GM12878 (cell line): ENCODE results near the gene RAP1GAP2. TPM values are rescaled to one million over a fixed set of nuclear protein-coding genes. Genes with fewer than 3 reads are reported as not detected.

Source experiments
- ATAC-seq: fragments of 200-7000 bp; cut with Tn5 transposase; 3 replicates; pipeline ENCODE4 v1.9.1; 2020; ENCODE audit warnings: mild to moderate bottlenecking, moderate library complexity
- BruUV-seq: library from RNA; stranded (reverse); fragments of 400-500 nt; replicated peaks from 2 replicates; lab custom pipeline; 2021; lab: Mats Ljungman, UMichigan
- CTCF ChIA-PET: fragments of 300-600 bp; sonication (Branson Sonifier 250); formaldehyde crosslinking; extraction: SDS; loops from one replicate; lab custom pipeline; 2021; ENCODE audit warnings: inconsistent platforms; lab: Yijun Ruan, JAX
- POLR2A ChIA-PET: fragments of 350-600 bp; formaldehyde crosslinking; extraction: SDS; loops from one replicate; lab custom pipeline; 2021; ENCODE audit warnings: inconsistent platforms; lab: Charles Lee
- RAD21 ChIA-PET: fragments of 300-600 bp; sonication (Branson Sonifier 250); formaldehyde crosslinking; loops from one replicate; lab custom pipeline; 2023; ENCODE audit warnings: antibody characterized with exemption; ENCODE audit not compliant: unreplicated experiment; lab: Charles Lee
- SMC1A ChIA-PET: fragments of 300-600 bp; sonication (Branson Sonifier 250); formaldehyde crosslinking; loops from one replicate; lab custom pipeline; 2023; ENCODE audit not compliant: unreplicated experiment, uncharacterized antibody; lab: Charles Lee
- DNase-seq: peaks from one replicate; pipeline ENCODE4 v3.0.0-alpha.2; 2011; ENCODE audit warnings: low read depth, low spot score
- FAIRE-seq: peaks from 3 replicates; lab custom pipeline; 2011; peaks lifted over from hg19 to GRCh38; lab: Jason Lieb, UNC
- H2AFZ ChIP-seq: 2 replicates; pipeline ENCODE4 v1.6.0; 2011; ENCODE audit warnings: low read depth, low read length, control low read depth; ENCODE audit not compliant: control insufficient read depth
- H3K27ac ChIP-seq: 2 replicates; pipeline ENCODE4 v1.5.1; 2011; ENCODE audit warnings: control low read depth; ENCODE audit not compliant: control insufficient read depth, insufficient read depth
- H3K27me3 ChIP-seq, 2 experiments: replicated peaks in 1 of 2; 2 replicates each; pipeline versions ENCODE4 v1.6.0 to v1.6.1; 2011; ENCODE audit warnings: low read length in 1 of 2; ENCODE audit not compliant: control insufficient read depth in 2 of 2, insufficient read depth in 2 of 2
- H3K36me3 ChIP-seq, 2 experiments: 2 replicates each; pipeline ENCODE4 v1.5.1; 2011; ENCODE audit warnings: low read length in 1 of 2; ENCODE audit not compliant: control insufficient read depth in 2 of 2, insufficient read depth in 2 of 2
- H3K4me1 ChIP-seq: 2 replicates; pipeline ENCODE4 v1.6.1; 2011; ENCODE audit warnings: mild to moderate bottlenecking, low read length, moderate library complexity, mixed read lengths; ENCODE audit not compliant: control insufficient read depth, insufficient read depth
- H3K4me2 ChIP-seq: 2 replicates; pipeline ENCODE4 v1.6.0; 2011; ENCODE audit warnings: control low read depth; ENCODE audit not compliant: control insufficient read depth, insufficient read depth
- H3K4me3 ChIP-seq: fragments of 200-600 bp; sonication (generic); 2 replicates; pipeline ENCODE4 v1.5.1; 2016
- H3K79me2 ChIP-seq: 2 replicates; pipeline ENCODE4 v1.6.0; 2011; ENCODE audit warnings: low read length; ENCODE audit not compliant: control insufficient read depth, insufficient read depth
- H3K9ac ChIP-seq: 2 replicates; pipeline ENCODE4 v1.8.0; 2011; ENCODE audit warnings: low read length, control low read depth, mixed read lengths; ENCODE audit not compliant: control insufficient read depth, insufficient read depth
- H3K9me3 ChIP-seq: replicated peaks from 3 replicates; pipeline ENCODE4 v1.5.1; 2011; ENCODE audit warnings: mild to moderate bottlenecking, low read length; ENCODE audit not compliant: control insufficient read depth, insufficient read depth
- H4K20me1 ChIP-seq: 2 replicates; pipeline ENCODE4 v1.6.0; 2011; ENCODE audit not compliant: control insufficient read depth, insufficient read depth
- BCL11A ChIP-seq: IDR thresholded peaks from 2 replicates; pipeline ENCODE4 v1.6.1; 2011; ENCODE audit warnings: low read depth, low read length
- CBX5 ChIP-seq: sonication (generic); IDR thresholded peaks from 2 replicates; pipeline ENCODE4 v1.6.1; 2016; ENCODE audit warnings: low read depth, moderate library complexity, mild to moderate bottlenecking, inconsistent platforms
- CREB1 ChIP-seq: IDR thresholded peaks from 2 replicates; pipeline ENCODE4 v1.6.1; 2012; ENCODE audit warnings: low read depth, mild to moderate bottlenecking, inconsistent platforms
- EP300 ChIP-seq, 2 experiments: fragments of 150-350 bp in 1 of 2; IDR thresholded peaks; 2 replicates each; pipeline ENCODE4 v1.6.1; 2011 to 2012; ENCODE audit warnings: low read depth in 2 of 2, low read length in 2 of 2, borderline replicate concordance in 1 of 2, improper control_type of control experiment in 1 of 2, inconsistent platforms in 1 of 2; ENCODE audit not compliant: control insufficient read depth in 1 of 2
- ETV6 ChIP-seq, 2 experiments: fragments of 450-650 bp in 1 of 2; IDR thresholded peaks in 1 of 2; conservative IDR thresholded peaks in 1 of 2; 2 replicates each; pipeline ENCODE4 v1.6.1; 2014; ENCODE audit warnings: antibody characterized with exemption in 1 of 2, borderline replicate concordance in 1 of 2, low read depth in 1 of 2, mild to moderate bottlenecking in 1 of 2, moderate library complexity in 1 of 2
- GABPA ChIP-seq: IDR thresholded peaks from 2 replicates; pipeline ENCODE4 v1.6.1; 2014; ENCODE audit warnings: antibody characterized with exemption, low read depth, mild to moderate bottlenecking, inconsistent platforms
- HDGF ChIP-seq: fragments of 450-650 bp; IDR thresholded peaks from 2 replicates; pipeline ENCODE4 v1.6.1; 2016; ENCODE audit warnings: antibody characterized with exemption
- IRF4 ChIP-seq: IDR thresholded peaks from 2 replicates; pipeline ENCODE4 v1.6.1; 2011; ENCODE audit warnings: low read depth, low read length
- NBN ChIP-seq: fragments of 450-650 bp; IDR thresholded peaks from 2 replicates; pipeline ENCODE4 v1.6.1; 2016
- NFXL1 ChIP-seq: fragments of 450-650 bp; IDR thresholded peaks from 2 replicates; pipeline ENCODE4 v1.6.1; 2017; ENCODE audit warnings: antibody characterized with exemption, mild to moderate bottlenecking, borderline replicate concordance
- PAX8 ChIP-seq: fragments of 450-650 bp; IDR thresholded peaks from 2 replicates; pipeline ENCODE4 v1.6.1; 2017; ENCODE audit warnings: mild to moderate bottlenecking, moderate library complexity
- PML ChIP-seq: IDR thresholded peaks from 2 replicates; pipeline ENCODE4 v1.6.1; 2012; ENCODE audit warnings: low read length, inconsistent platforms
- SMAD1 ChIP-seq: fragments of 450-650 bp; IDR thresholded peaks from 2 replicates; pipeline ENCODE4 v1.6.1; 2018; ENCODE audit warnings: mild to moderate bottlenecking, low read depth; ENCODE audit not compliant: partially characterized antibody
- SMAD5 ChIP-seq: IDR thresholded peaks from 2 replicates; pipeline ENCODE4 v1.6.1; 2016; ENCODE audit warnings: antibody characterized with exemption, low read depth
- TARDBP ChIP-seq: IDR thresholded peaks from 2 replicates; pipeline ENCODE4 v1.6.1; 2016; ENCODE audit warnings: borderline replicate concordance
- USF1 ChIP-seq: IDR thresholded peaks from 2 replicates; pipeline ENCODE4 v1.6.1; 2011; ENCODE audit warnings: borderline replicate concordance, low read depth, mild to moderate bottlenecking, moderate library complexity, mixed read lengths, low read length; ENCODE audit not compliant: insufficient read depth; ENCODE audit errors: extremely low read length
- WRNIP1 ChIP-seq: IDR thresholded peaks from 2 replicates; pipeline ENCODE4 v1.6.1; 2011; ENCODE audit warnings: low read depth, low read length, improper control_type of control experiment, borderline replicate concordance
- ZZZ3 ChIP-seq: IDR thresholded peaks from 2 replicates; pipeline ENCODE4 v1.6.1; 2011; ENCODE audit warnings: low read depth; ENCODE audit not compliant: control insufficient read depth, insufficient read length
- whole genome bisulfite sequencing: methylation state at CpG from one replicate; pipeline ENCODE4 v1.1.6; 2016; ENCODE audit warnings: low lambda C conversion rate; ENCODE audit not compliant: insufficient replicate concordance, insufficient coverage; ENCODE audit errors: missing lambda C conversion rate; 5-methylcytosine and 5-hydroxymethylcytosine counted together
- in situ Hi-C: fragments of 300-500 bp; cut with MboI; formaldehyde crosslinking; loops from 9 replicates; pipeline ENCODE4 v1.14.3; 2018; ENCODE audit warnings: mixed read lengths
- intact Hi-C: fragments of 100-400 bp; cut with micrococcal nuclease; formaldehyde crosslinking; loops from one replicate; pipeline ENCODE4 v1.14.2; 2022; ENCODE audit not compliant: unreplicated experiment
- polyA plus RNA-seq, 11 experiments: library from polyadenylated mRNA; depleted of rRNA in 4 of 11; unstranded in 6 of 11; stranded (reverse) in 5 of 11; fragments of >200 nt; fragmentation: Nextera tagmentation in 4 of 11; fragmentation: Illumina TruSeq in 1 of 11; extraction: Ambion mirVana in 4 of 11; extraction: Trizol in 1 of 11; gene quantifications; 1 replicate in 1 of 11; 2 replicates in 10 of 11; pipeline versions ENCODE4 v1.2.1 to v1.2.3, GENCODE V29; 2011 to 2016; ENCODE audit warnings: inconsistent platforms in 2 of 11, missing spikeins in 2 of 11, low read depth in 1 of 11
- total RNA-seq, 4 experiments: library from RNA; depleted of rRNA in 3 of 4; stranded (reverse); fragments of >200 nt in 3 of 4; fragmentation: Illumina TruSeq in 1 of 4; extraction: Trizol in 1 of 4; gene quantifications; 2 replicates each; pipeline versions ENCODE4 v1.2.1 to v1.2.3, GENCODE V29; 2013 to 2021
- TF ChIP-seq, protein P1 (sequence below): IDR thresholded peaks from 2 replicates; pipeline ENCODE4 v1.6.1; 2012; ENCODE audit warnings: low read depth, low read length, improper control_type of control experiment
- TF ChIP-seq, protein P2 (sequence below): fragments of 150-350 bp; IDR thresholded peaks from 2 replicates; pipeline ENCODE4 v1.6.1; 2016; ENCODE audit warnings: low read depth, low read length

The RAP1GAP2 gene
- total and polyA plus RNA-seq, 10 of the 15 experiments (the other 5 are each of a cell fraction or from before 2014, with no cell fraction given): 0.03 to 0.95 (median 0.49) TPM; not detected in 2

DNA sequence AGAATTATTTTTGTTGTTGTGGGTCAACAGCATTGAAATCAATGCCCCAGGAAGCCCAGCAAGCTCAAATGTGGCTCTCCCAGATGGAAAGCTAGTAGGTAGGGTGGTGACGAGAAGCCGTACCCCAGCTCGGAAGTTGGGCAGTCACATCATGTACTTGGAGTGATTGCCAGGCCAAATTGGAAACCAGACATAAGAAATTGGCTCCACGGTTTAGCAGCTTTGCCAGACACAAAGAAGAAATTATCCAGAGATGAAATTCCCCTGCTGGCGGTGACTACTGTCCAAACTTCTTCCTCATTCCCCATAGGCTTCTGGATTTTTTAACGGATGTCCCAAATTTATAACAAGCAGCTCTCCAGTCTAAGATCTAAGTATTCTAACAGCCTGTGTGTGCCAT, 171.3 kb downstream of the RAP1GAP2 start:
- no peak for FAIRE-seq
- SMC1A ChIA-PET: no interaction called here

More for the DNA sequence above, 171.3 kb downstream of the RAP1GAP2 start:
- H3K4me1 ChIP-seq: no peaks in the 10 kb centered on the region
- ATAC-seq (no peak), DNase-seq (no peak)
- BruUV-seq: no TSS peak
- no peaks in the 10 kb centered on the region for H3K9me3 ChIP-seq
- H3K4me2 ChIP-seq: no peak overlapping the region
- intact Hi-C loops: no loop called here
- no peaks in the 10 kb centered on the region for H3K79me2 ChIP-seq
- in situ Hi-C loops: no loop called here
- CTCF ChIA-PET: no interaction called here
- H3K27me3 ChIP-seq: no peaks in the 10 kb centered on the region; a peak in 1 of 4 replicates
- WGBS: 37% methylated on average over 6 of the region's 6 CpGs
- H4K20me1 ChIP-seq: no peaks in the 10 kb centered on the region
- H3K36me3 ChIP-seq: no peaks in the 10 kb centered on the region
- H3K27ac ChIP-seq: no peak overlapping the region
- H3K9ac ChIP-seq: no peak overlapping the region
- no peak overlapping the region for H2AFZ ChIP-seq
- no peak overlapping the region for H3K4me3 ChIP-seq
- POLR2A ChIA-PET: no interaction called here
- RAD21 ChIA-PET: no interaction called here
- TF ChIP-seq BCL11A (no peak), ZZZ3 (no peak), USF1 (no peak), TARDBP (no peak), WRNIP1 (no peak), IRF4 (no peak), SMAD5 (no peak), CREB1 (no peak), HDGF (no peak), CBX5 (no peak), ETV6 (conservative IDR thresholded peaks at IDR 0.05 in 1 of 2, IDR thresholded peaks at IDR 0.05 in 1 of 2; ENCODE audit: borderline replicate concordance in 1 of 2, low read depth in 1 of 2) (no peak), NFXL1 (no peak), GABPA (no peak), PML (no peak), SMAD1 (no peak), NBN (no peak), PAX8 (no peak), EP300 (IDR thresholded peaks at IDR 0.05; ENCODE audit: borderline replicate concordance in 1 of 2, control insufficient read depth in 1 of 2, low read depth in 2 of 2, low read length in 2 of 2) (no peak)
- TF ChIP-seq, protein P1, sequence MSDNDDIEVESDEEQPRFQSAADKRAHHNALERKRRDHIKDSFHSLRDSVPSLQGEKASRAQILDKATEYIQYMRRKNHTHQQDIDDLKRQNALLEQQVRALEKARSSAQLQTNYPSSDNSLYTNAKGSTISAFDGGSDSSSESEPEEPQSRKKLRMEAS: no peak
- TF ChIP-seq, protein P2, sequence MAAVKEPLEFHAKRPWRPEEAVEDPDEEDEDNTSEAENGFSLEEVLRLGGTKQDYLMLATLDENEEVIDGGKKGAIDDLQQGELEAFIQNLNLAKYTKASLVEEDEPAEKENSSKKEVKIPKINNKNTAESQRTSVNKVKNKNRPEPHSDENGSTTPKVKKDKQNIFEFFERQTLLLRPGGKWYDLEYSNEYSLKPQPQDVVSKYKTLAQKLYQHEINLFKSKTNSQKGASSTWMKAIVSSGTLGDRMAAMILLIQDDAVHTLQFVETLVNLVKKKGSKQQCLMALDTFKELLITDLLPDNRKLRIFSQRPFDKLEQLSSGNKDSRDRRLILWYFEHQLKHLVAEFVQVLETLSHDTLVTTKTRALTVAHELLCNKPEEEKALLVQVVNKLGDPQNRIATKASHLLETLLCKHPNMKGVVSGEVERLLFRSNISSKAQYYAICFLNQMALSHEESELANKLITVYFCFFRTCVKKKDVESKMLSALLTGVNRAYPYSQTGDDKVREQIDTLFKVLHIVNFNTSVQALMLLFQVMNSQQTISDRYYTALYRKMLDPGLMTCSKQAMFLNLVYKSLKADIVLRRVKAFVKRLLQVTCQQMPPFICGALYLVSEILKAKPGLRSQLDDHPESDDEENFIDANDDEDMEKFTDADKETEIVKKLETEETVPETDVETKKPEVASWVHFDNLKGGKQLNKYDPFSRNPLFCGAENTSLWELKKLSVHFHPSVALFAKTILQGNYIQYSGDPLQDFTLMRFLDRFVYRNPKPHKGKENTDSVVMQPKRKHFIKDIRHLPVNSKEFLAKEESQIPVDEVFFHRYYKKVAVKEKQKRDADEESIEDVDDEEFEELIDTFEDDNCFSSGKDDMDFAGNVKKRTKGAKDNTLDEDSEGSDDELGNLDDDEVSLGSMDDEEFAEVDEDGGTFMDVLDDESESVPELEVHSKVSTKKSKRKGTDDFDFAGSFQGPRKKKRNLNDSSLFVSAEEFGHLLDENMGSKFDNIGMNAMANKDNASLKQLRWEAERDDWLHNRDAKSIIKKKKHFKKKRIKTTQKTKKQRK: no peak
